ENCODE results near the gene UBIAD1. TPM values are rescaled to one million over a fixed set of nuclear protein-coding genes. Genes with fewer than 3 reads are reported as not detected.

The UBIAD1 gene
- total and polyA plus RNA-seq, 2 of the 4 experiments (the other 2 are of a cell fraction), result 6.3 to 9.5 TPM

DNA sequence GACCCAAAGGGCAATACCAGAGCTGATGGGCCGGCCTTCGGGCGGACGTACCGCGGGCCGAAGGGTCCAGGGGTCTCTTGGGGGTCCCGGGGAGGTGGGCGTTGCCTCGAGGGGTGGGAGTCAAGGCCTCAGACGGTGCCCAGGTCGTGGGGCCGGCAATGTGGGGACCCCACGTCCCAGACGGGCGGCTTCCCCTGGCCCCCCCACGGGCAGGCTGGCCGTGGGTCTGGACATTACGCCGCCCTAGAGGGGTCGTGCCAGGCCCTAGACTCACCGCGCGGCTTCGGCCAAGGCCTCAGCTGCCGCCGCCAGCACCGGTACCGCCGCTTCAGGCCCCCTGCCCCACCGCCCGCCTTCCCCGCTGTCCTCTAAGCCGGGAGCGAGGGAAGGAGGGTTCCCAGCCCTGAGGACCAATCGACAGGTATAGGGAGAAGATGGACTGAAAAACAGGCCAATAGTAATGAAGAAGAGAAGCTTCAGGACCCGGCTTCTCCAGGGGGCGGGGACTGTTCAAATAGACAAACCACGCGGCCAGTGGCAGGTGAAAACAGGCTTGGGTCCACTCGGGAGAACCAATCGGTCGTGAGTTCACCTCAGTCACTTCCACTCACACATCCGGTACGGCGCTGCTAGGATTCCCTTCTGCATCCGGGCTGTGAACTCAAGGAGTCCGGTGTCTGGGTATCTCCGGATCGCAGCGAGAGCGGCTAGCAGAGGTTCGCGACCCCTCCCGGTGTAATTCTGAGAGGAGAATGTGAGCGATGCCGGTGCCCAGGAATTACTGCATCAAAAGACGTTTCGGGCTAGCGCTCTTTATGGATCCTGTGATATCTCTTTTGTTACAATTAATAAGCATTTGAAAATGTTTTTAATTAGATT lies 10.6 kb upstream of the UBIAD1 start, which contains the start of gene MTOR (continued):
- TF ChIP-seq, protein P1, sequence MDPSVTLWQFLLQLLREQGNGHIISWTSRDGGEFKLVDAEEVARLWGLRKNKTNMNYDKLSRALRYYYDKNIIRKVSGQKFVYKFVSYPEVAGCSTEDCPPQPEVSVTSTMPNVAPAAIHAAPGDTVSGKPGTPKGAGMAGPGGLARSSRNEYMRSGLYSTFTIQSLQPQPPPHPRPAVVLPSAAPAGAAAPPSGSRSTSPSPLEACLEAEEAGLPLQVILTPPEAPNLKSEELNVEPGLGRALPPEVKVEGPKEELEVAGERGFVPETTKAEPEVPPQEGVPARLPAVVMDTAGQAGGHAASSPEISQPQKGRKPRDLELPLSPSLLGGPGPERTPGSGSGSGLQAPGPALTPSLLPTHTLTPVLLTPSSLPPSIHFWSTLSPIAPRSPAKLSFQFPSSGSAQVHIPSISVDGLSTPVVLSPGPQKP (IDR thresholded peaks at IDR 0.05; ENCODE audit: borderline replicate concordance, low read depth, low read length), result no peak
